KBM-7 (cell line): ENCODE results near the gene ZNF664.
A peak's percentile ranks its signal among the peaks of the same experiment; 100 is the strongest.

Source experiments
- DNase-seq: peaks from one replicate; pipeline ENCODE4 v3.0.0-alpha.2; 2015
- in situ Hi-C: fragments of 300-500 bp; cut with MboI; formaldehyde crosslinking; loops from 2 replicates; pipeline ENCODE4 v1.14.3; 2020; ENCODE audit warnings: low sequenced_read_pairs, low pct_unique_long_range_greater_than_20kb, mixed read lengths

Gene ZNF664

GRCh38 chr12:123954647-123955350 lies 18.2 kb upstream of the ZNF664 start:
- DNase-seq, result no peak
- in situ Hi-C loops, result no loop called here

- DNase-seq, result no peak
- in situ Hi-C loops, result no loop called here
These were observed 16.8 kb upstream of the ZNF664 start for GRCh38 chr12:123956249-123956648.

GRCh38 chr12:123957196-123957595 lies 15.8 kb upstream of the ZNF664 start:
- in situ Hi-C loops, result no loop called here
- DNase-seq, result no peak

- in situ Hi-C loops, result no loop called here
- DNase-seq, result no peak
These were observed 14.6 kb upstream of the ZNF664 start for GRCh38 chr12:123958462-123958861.

GRCh38 chr12:123958876-123959275 lies 14.1 kb upstream of the ZNF664 start:
- in situ Hi-C loops, result no loop called here
- DNase-seq, result no peak

GRCh38 chr12:123960029-123960735 lies 12.8 kb upstream of the ZNF664 start:
- in situ Hi-C loops, result no loop called here
- DNase-seq, result no peak

GRCh38 chr12:123960856-123961255 lies 12.2 kb upstream of the ZNF664 start:
- in situ Hi-C loops, result no loop called here
- no peak for DNase-seq

- in situ Hi-C loops, result no loop called here
- no peak for DNase-seq
These were observed 11.2 kb upstream of the ZNF664 start for GRCh38 chr12:123961585-123962345.

GRCh38 chr12:123962513-123962912 lies 10.5 kb upstream of the ZNF664 start:
- in situ Hi-C loops, result no loop called here
- DNase-seq, result no peak

GRCh38 chr12:123963821-123964220 lies 9.2 kb upstream of the ZNF664 start:
- in situ Hi-C loops, result no loop called here
- no peak for DNase-seq

GRCh38 chr12:123965382-123965781 lies 7.6 kb upstream of the ZNF664 start:
- DNase-seq, result no peak
- in situ Hi-C loops, result no loop called here

- in situ Hi-C loops, result no loop called here
- DNase-seq, result no peak
These were observed 6.4 kb upstream of the ZNF664 start for GRCh38 chr12:123966596-123966995.

GRCh38 chr12:123967121-123967586 lies 5.9 kb upstream of the ZNF664 start:
- in situ Hi-C loops, result no loop called here
- no peak for DNase-seq

- DNase-seq, result no peak
- in situ Hi-C loops, result loop anchor here (5.0 kb wide), 1 partner anchor 41 kb away; no protein-coding TSS in a partner anchor
These were observed 1.6 kb upstream of the ZNF664 start for GRCh38 chr12:123971449-123971769.

- in situ Hi-C loops, result loop anchor here (5.0 kb wide), 1 partner anchor 40 kb away; no protein-coding TSS in a partner anchor
- peak; percentile 55 for DNase-seq
These were observed 1.1 kb upstream of the ZNF664 start for GRCh38 chr12:123971770-123972456.

GRCh38 chr12:123973552-123974341 lies 732 bp downstream of the ZNF664 start:
- in situ Hi-C loops, result loop anchor here (5.0 kb wide), 1 partner anchor 39 kb away; no protein-coding TSS in a partner anchor
- peak; percentile 21 for DNase-seq

- DNase-seq, result no peak
- in situ Hi-C loops, result no loop called here
These were observed 3.3 kb downstream of the ZNF664 start for GRCh38 chr12:123976227-123976826.

GRCh38 chr12:123979566-123979965 lies 6.6 kb downstream of the ZNF664 start:
- no peak for DNase-seq
- in situ Hi-C loops, result no loop called here
